Esophagus muscularis mucosa (tissue), 4 donors: Measurements from ENCODE around the gene DSTN.

Experiments
- EP300 ChIP-seq: sonication (generic); formaldehyde crosslinking; IDR thresholded peaks from one replicate; pipeline ENCODE4 v1.6.1; 2017; ENCODE audit warnings: antibody characterized with exemption
- POLR2A ChIP-seq: fragments of 450-650 bp; IDR thresholded peaks from one replicate; pipeline ENCODE4 v1.6.1; 2017; ENCODE audit warnings: antibody characterized with exemption, moderate library complexity, mild to moderate bottlenecking, low read depth
- TF ChIP-seq, protein P1 (sequence below), 3 experiments: fragments of 200-600 bp in 2 of 3; fragments of 450-650 bp in 1 of 3; sonication (generic) in 2 of 3; IDR thresholded peaks; one replicate each; pipeline ENCODE4 v1.5.1; 2017 to 2019; ENCODE audit warnings: antibody characterized with exemption in 3 of 3, mild to moderate bottlenecking in 2 of 3, moderate library complexity in 1 of 3

DNA sequence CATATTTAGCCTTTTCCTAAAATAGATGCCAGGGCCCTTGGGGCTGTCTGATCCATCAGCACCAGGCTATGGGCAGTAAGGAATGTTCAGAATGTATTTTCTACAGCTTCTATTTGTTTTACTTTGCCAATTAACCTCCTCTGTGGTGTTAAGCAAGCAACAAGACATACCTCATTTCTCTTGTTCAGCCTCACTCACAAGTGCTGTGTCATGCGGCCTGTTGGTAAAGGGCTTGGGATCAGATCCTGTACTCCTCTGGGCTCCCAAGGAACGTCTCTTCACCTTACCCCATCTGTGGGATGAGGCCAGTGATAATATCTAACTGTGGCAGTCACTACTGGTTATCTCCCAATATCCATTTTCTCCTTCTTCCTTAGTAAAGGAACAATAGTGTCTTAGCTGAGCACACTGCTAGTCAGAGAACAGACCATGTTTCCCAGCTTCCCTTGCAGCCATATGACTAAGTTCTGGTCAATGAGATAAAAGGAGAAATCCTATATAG is 7.0 kb upstream of the DSTN start:
- peak; percentile 81 for TF ChIP-seq EP300
- TF ChIP-seq, protein P1, sequence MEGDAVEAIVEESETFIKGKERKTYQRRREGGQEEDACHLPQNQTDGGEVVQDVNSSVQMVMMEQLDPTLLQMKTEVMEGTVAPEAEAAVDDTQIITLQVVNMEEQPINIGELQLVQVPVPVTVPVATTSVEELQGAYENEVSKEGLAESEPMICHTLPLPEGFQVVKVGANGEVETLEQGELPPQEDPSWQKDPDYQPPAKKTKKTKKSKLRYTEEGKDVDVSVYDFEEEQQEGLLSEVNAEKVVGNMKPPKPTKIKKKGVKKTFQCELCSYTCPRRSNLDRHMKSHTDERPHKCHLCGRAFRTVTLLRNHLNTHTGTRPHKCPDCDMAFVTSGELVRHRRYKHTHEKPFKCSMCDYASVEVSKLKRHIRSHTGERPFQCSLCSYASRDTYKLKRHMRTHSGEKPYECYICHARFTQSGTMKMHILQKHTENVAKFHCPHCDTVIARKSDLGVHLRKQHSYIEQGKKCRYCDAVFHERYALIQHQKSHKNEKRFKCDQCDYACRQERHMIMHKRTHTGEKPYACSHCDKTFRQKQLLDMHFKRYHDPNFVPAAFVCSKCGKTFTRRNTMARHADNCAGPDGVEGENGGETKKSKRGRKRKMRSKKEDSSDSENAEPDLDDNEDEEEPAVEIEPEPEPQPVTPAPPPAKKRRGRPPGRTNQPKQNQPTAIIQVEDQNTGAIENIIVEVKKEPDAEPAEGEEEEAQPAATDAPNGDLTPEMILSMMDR (IDR thresholded peaks at IDR 0.05): no peak
- no peak for TF ChIP-seq POLR2A
